ENCODE data around the gene YBX1. TPM values are rescaled to one million over a fixed set of nuclear protein-coding genes. Genes with fewer than 3 reads are reported as not detected.

Gene YBX1
- total and polyA plus RNA-seq, 2 of the 13 experiments (the other 11 are each of a cell fraction or from before 2014, with no cell fraction given), result 339 to 628 TPM

GRCh38 chr1:42736571-42737200 lies 54.5 kb downstream of the YBX1 start:
- H3K9me3 ChIP-seq (ENCODE audit: low read length), result no peaks in the 10 kb centered on the region
- in situ Hi-C loops (cut with HindIII; ENCODE audit: extremely low pct_ligation_motif_present, low pct_unique_long_range_greater_than_20kb) (loop anchor here (25.0 kb wide), 1 partner anchor 399 kb away; the partner anchor contains the start of gene FOXJ3), intact Hi-C loops (cut with micrococcal nuclease; ENCODE audit: unreplicated experiment) (no loop called here)
- H3K27ac ChIP-seq (ENCODE audit: extremely low read length, insufficient read depth, low read length), result no peak overlapping the region
- no peak overlapping the region for H2AFZ ChIP-seq (ENCODE audit: low read length)
- WGBS (ENCODE audit: low lambda C conversion rate), result 91% methylated on average over 8 of the region's 8 CpGs
- peaks cover 71% of the 10 kb centered on the region for H3K4me1 ChIP-seq (ENCODE audit: insufficient read depth, low read length)
- ATAC-seq (no peak), DNase-seq (ENCODE audit: low spot score) (no peak), FAIRE-seq (no peak)
- ChIA-PET CTCF (ENCODE audit: low intra/inter-chr PET ratio, low total read pairs) (interaction anchor here (1.2 kb wide), 1 partner anchor 10 kb away, joined by 4 read pairs; no protein-coding TSS in a partner anchor), POLR2A (interaction anchor here (1.0 kb wide), 1 partner anchor 55 kb away, joined by 6 read pairs; the partner anchor contains the start of gene YBX1)
- TF ChIP-seq ZFP41 (CRISPR knock-in tag; IDR thresholded peaks at IDR 0.05; ENCODE audit: borderline replicate concordance) (no peak), ZNF546 (CRISPR knock-in tag; conservative IDR thresholded peaks at IDR 0.05) (no peak), MLLT10 (CRISPR knock-in tag; IDR thresholded peaks at IDR 0.05) (no peak), DR1 (CRISPR knock-in tag; IDR thresholded peaks at IDR 0.05) (no peak), ZNF230 (CRISPR knock-in tag; IDR thresholded peaks at IDR 0.05) (no peak), ZNF891 (CRISPR knock-in tag; IDR thresholded peaks at IDR 0.05) (no peak), DZIP1 (CRISPR knock-in tag; IDR thresholded peaks at IDR 0.05) (no peak), GTF2F1 (IDR thresholded peaks at IDR 0.05; ENCODE audit: low read length) (no peak), SP5 (CRISPR knock-in tag; IDR thresholded peaks at IDR 0.05; ENCODE audit: borderline replicate concordance, low read depth) (no peak), ZNF644 (CRISPR knock-in tag; IDR thresholded peaks at IDR 0.05; ENCODE audit: low read depth) (no peak), RCOR2 (CRISPR knock-in tag; IDR thresholded peaks at IDR 0.05) (no peak), ZNF569 (CRISPR knock-in tag; IDR thresholded peaks at IDR 0.05; ENCODE audit: borderline replicate concordance) (no peak)
- TF ChIP-seq, protein P1, sequence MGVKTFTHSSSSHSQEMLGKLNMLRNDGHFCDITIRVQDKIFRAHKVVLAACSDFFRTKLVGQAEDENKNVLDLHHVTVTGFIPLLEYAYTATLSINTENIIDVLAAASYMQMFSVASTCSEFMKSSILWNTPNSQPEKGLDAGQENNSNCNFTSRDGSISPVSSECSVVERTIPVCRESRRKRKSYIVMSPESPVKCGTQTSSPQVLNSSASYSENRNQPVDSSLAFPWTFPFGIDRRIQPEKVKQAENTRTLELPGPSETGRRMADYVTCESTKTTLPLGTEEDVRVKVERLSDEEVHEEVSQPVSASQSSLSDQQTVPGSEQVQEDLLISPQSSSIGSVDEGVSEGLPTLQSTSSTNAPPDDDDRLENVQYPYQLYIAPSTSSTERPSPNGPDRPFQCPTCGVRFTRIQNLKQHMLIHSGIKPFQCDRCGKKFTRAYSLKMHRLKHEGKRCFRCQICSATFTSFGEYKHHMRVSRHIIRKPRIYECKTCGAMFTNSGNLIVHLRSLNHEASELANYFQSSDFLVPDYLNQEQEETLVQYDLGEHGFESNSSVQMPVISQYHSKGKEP (CRISPR knock-in tag; IDR thresholded peaks at IDR 0.05), result no peak
- TF ChIP-seq, protein P2, sequence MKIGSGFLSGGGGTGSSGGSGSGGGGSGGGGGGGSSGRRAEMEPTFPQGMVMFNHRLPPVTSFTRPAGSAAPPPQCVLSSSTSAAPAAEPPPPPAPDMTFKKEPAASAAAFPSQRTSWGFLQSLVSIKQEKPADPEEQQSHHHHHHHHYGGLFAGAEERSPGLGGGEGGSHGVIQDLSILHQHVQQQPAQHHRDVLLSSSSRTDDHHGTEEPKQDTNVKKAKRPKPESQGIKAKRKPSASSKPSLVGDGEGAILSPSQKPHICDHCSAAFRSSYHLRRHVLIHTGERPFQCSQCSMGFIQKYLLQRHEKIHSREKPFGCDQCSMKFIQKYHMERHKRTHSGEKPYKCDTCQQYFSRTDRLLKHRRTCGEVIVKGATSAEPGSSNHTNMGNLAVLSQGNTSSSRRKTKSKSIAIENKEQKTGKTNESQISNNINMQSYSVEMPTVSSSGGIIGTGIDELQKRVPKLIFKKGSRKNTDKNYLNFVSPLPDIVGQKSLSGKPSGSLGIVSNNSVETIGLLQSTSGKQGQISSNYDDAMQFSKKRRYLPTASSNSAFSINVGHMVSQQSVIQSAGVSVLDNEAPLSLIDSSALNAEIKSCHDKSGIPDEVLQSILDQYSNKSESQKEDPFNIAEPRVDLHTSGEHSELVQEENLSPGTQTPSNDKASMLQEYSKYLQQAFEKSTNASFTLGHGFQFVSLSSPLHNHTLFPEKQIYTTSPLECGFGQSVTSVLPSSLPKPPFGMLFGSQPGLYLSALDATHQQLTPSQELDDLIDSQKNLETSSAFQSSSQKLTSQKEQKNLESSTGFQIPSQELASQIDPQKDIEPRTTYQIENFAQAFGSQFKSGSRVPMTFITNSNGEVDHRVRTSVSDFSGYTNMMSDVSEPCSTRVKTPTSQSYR (CRISPR knock-in tag; IDR thresholded peaks at IDR 0.05; ENCODE audit: borderline replicate concordance), result no peak
- H3K9ac ChIP-seq (ENCODE audit: insufficient read depth, low read depth, low read length), result no peak overlapping the region
- H3K4me2 ChIP-seq (ENCODE audit: low read depth, low read length), result no peak overlapping the region
- H4K20me1 ChIP-seq (ENCODE audit: insufficient read depth, low read length), result no peaks in the 10 kb centered on the region
- no peaks in the 10 kb centered on the region for H3K36me3 ChIP-seq (replicated peaks in 1 of 2; ENCODE audit: control insufficient read depth in 1 of 2, insufficient read depth in 2 of 2, low read length in 2 of 2)
- no TSS peak for BruUV-seq (replicated peaks)
- no peaks in the 10 kb centered on the region for H3K27me3 ChIP-seq (ENCODE audit: control insufficient read depth in 1 of 2, insufficient read depth in 2 of 2, low read length in 2 of 2)
- no peaks in the 10 kb centered on the region for H3K79me2 ChIP-seq (ENCODE audit: insufficient read depth, low read length)
- H3K4me3 ChIP-seq (replicated peaks in 1 of 3; ENCODE audit: insufficient read depth in 1 of 3, low read depth in 2 of 3, low read length in 3 of 3), result no peak overlapping the region

All from HepG2 (cell line).